PC-9 (cell line): ENCODE results near the gene SULT1E1.

ENCODE experiments used
- EZH2 ChIP-seq: fragments of 200-600 bp; sonication (generic); IDR thresholded peaks from 2 replicates; pipeline ENCODE4 v1.8.0; 2017; ENCODE audit warnings: antibody characterized with exemption, low read depth
- TF ChIP-seq, protein P1 (sequence below): fragments of 200-600 bp; sonication (generic); conservative IDR thresholded peaks from 2 replicates; pipeline ENCODE4 v1.6.1; 2017; ENCODE audit warnings: mixed run types, antibody characterized with exemption, mild to moderate bottlenecking, moderate library complexity

DNA sequence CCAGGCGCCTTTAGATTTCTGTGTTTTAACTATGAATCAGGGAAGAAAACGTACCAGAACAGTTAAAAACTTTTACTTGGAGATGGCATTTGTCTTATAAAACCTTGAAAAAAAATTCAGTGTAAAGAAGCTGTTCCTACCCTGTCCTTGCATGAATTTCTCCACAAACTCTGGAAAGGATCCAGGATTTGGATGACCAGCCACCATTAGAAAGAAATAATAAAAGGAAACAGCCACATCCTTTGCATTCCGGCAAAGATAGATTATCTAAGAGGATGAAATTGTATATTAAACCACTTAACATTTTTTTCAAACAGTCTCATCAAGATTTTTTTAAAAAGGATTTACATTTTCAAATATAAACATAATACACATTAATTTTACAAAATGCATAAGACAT is 10.6 kb downstream of the SULT1E1 start:
- TF ChIP-seq, protein P1, sequence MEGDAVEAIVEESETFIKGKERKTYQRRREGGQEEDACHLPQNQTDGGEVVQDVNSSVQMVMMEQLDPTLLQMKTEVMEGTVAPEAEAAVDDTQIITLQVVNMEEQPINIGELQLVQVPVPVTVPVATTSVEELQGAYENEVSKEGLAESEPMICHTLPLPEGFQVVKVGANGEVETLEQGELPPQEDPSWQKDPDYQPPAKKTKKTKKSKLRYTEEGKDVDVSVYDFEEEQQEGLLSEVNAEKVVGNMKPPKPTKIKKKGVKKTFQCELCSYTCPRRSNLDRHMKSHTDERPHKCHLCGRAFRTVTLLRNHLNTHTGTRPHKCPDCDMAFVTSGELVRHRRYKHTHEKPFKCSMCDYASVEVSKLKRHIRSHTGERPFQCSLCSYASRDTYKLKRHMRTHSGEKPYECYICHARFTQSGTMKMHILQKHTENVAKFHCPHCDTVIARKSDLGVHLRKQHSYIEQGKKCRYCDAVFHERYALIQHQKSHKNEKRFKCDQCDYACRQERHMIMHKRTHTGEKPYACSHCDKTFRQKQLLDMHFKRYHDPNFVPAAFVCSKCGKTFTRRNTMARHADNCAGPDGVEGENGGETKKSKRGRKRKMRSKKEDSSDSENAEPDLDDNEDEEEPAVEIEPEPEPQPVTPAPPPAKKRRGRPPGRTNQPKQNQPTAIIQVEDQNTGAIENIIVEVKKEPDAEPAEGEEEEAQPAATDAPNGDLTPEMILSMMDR, result no peak
- no peak for TF ChIP-seq EZH2
